Measurements from ENCODE around the gene KLHL14.
"Not testable (repeated sequence)": the region's sequence is repeated elsewhere in the genome, so short reads cannot be mapped to it uniquely, and the experiment has no call there.

The KLHL14 gene

DNA sequence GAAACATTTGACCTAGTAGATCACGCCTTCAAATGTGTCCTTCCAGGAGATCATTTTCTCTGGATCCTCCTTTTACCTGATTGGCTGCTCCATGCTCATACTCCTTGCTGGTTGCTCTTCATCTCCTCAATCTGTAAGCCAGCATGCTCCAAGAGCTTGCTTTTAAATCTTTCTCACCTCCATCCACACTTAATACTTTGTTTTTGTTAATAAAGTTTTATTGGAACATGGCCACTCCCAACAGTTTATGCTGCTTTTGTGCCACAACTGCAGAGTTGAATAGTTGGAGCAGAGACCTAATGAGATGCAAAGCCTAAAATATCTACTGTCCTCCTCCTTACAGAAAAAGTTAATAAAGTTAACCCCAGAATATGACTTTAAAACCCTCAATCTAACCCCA is 60.0 kb downstream of the KLHL14 start:
- no peak for DNase-seq

- DNase-seq = no peak
Measured at GRCh38 chr18:32711862-32712261, 61.0 kb downstream of the KLHL14 start.

GRCh38 chr18:32707586-32707985 is 65.2 kb downstream of the KLHL14 start:
- DNase-seq = no peak

- no peak for DNase-seq
Measured at GRCh38 chr18:32707147-32707546, 65.7 kb downstream of the KLHL14 start.

- no peak for DNase-seq
Measured at GRCh38 chr18:32701313-32701712, 71.5 kb downstream of the KLHL14 start.

DNA sequence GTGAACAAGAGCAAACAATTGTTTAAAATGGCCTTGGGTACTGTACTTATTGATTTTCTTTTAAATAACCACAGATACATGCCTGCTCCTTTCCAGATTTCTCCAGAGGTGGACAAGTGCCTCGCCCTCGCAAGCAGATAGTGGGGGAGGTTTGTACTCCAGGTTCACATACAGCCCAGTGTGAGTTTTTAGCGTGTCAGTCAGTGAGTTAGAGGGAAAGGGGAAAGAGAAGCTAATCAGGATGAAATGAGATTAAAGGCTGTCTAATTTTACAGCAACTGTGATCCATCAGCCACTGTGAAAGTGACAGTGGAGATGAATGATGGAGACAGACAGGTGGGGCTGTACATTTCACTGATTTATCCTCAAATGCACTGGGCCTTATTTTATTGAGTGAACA is 74.7 kb downstream of the KLHL14 start:
- no peak for DNase-seq

GRCh38 chr18:32696376-32696775 is 76.4 kb downstream of the KLHL14 start:
- no peak for DNase-seq

- no peak for DNase-seq
Measured at GRCh38 chr18:32695534-32695933, 77.3 kb downstream of the KLHL14 start.

- DNase-seq = no peak
Measured at GRCh38 chr18:32688821-32689220, 84.0 kb downstream of the KLHL14 start.

DNA sequence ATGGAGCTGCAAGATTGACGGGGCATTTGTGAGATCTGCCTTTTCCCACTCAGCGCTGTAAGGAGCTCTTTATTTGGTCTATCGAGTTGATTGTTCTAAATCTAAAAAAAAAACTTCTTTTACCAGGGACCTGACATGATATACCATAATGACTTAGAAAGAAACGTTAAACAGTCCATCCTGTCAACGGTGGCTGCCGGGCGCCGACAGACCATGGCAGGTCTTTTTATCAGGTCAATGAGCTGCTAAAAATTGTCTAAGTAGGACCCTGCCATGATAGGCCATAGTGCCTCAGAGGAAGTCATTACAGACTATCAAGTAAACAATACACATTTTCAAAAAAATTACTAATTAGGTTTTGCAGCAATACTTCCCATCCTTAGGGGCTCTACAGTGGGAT is 87.9 kb downstream of the KLHL14 start:
- no peak for DNase-seq

GRCh38 chr18:32684096-32684495 is 88.7 kb downstream of the KLHL14 start:
- no peak for DNase-seq

GRCh38 chr18:32683044-32683443 is 89.8 kb downstream of the KLHL14 start:
- no peak for DNase-seq

- no peak for DNase-seq
Measured at GRCh38 chr18:32677578-32677977, 95.2 kb downstream of the KLHL14 start.

- DNase-seq = peak in 1 of 2 experiments; percentile 14
Measured at GRCh38 chr18:32674491-32674890, 98.3 kb downstream of the KLHL14 start.

DNA sequence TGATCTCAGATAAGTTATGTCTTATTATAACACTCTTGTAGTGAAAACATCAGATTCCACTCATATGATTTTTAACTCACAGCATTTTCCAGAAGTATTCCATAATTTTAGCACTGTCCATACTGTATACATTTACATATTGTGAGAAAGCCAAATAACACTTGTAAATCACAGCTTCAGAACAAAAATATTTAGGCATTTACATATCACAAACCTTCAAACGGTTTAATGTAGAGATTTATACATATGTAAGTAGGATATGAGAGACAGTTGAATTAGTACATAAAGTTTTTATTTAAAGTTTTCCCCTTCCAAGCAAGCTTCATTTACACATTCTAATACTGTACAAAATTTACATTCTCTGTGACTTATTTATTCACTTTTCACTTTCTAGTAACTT is 100.4 kb downstream of the KLHL14 start:
- no peak for DNase-seq

- DNase-seq = no peak
Measured at GRCh38 chr18:32670727-32671126, 102.1 kb downstream of the KLHL14 start.

- peak in 1 of 2 experiments; percentile 8 for DNase-seq
Measured at GRCh38 chr18:32669549-32670165, 103.2 kb downstream of the KLHL14 start.

- DNase-seq = no peak
Measured at GRCh38 chr18:32668956-32669355, 103.9 kb downstream of the KLHL14 start.

- no peak for DNase-seq
Measured at GRCh38 chr18:32661486-32662299, 111.1 kb downstream of the KLHL14 start.

DNA sequence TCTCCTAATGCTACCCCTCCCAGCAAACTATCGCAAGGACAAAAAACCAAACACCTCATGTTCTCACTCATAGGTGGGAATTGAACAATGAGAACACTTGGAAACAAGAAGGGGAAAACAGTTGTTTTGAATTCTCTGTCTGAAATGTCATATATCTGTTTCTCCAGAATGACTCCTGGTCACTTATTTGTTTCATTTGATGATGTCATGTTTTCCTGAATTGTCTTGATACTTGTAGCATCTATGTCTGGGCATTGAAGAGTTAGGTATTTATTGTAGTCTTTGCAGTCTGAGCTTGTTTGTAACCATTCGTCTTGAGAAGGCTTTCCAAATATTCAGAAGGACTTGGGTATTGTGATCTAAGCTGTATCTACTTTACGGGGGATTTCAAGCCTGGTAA is 118.3 kb downstream of the KLHL14 start:
- DNase-seq = not testable (repeated sequence)

- DNase-seq = not testable (repeated sequence)
Measured at GRCh38 chr18:32637659-32638058, 135.2 kb downstream of the KLHL14 start.

DNA sequence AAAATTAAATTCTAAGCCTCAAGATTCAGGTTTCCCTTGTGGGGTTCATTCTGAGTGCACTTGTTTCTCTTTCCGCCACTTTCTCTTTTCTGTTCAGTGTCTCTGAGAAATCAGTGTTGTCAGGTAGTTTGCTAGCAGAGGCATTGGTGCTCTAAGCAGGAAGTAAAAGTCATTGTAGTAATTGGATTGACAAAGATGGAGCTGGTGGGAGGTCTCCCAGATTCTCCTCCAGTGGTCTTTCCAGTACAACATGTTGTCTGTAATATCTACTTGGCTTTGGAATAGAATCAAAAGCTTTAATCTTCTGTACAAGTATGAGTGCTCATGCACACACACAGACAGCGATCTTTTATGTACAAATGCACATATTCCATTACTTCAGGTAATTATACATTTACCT is 135.6 kb downstream of the KLHL14 start:
- no peak for DNase-seq

- DNase-seq = no peak
Measured at GRCh38 chr18:32634876-32635431, 137.9 kb downstream of the KLHL14 start.

GRCh38 chr18:32629981-32630700 is 142.7 kb downstream of the KLHL14 start:
- DNase-seq = no peak
